Cerebellar nuclear complex (tissue), 1 donor: ENCODE results near the gene CATSPERD.

Experiments
- DNase-seq, 2 experiments: peaks; one replicate each; lab custom pipeline; 2025; lab: John Stamatoyannopoulos, UW

Gene CATSPERD

DNA sequence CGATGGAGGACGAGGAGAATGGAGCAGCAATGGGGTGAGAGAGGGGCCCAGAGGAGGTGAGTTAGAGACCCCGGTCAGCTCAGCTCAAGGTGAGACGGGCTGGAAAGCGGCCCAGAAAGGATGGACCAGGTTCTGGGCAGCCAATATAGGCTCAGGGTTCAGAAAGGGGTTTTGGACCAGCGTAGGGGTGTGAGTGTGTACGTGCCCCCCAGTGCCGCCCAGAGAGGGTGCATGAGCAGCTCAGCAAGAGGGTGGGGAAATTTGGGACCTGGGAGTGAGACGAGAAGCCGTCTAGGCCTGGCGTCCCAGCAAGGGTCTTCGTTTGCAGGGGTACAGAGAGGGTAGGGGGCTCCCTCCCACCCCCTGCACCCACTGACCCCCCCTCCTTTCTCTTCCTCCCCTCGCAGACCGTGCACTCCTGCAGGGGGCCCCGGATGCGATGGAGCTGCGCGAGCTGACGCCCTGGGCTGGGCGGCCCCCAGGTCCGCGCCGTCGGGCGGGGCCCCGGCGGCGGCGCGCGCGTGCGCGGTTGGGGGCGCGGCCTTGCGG lies 107.0 kb downstream of the CATSPERD start:
- no peak for DNase-seq

DNA sequence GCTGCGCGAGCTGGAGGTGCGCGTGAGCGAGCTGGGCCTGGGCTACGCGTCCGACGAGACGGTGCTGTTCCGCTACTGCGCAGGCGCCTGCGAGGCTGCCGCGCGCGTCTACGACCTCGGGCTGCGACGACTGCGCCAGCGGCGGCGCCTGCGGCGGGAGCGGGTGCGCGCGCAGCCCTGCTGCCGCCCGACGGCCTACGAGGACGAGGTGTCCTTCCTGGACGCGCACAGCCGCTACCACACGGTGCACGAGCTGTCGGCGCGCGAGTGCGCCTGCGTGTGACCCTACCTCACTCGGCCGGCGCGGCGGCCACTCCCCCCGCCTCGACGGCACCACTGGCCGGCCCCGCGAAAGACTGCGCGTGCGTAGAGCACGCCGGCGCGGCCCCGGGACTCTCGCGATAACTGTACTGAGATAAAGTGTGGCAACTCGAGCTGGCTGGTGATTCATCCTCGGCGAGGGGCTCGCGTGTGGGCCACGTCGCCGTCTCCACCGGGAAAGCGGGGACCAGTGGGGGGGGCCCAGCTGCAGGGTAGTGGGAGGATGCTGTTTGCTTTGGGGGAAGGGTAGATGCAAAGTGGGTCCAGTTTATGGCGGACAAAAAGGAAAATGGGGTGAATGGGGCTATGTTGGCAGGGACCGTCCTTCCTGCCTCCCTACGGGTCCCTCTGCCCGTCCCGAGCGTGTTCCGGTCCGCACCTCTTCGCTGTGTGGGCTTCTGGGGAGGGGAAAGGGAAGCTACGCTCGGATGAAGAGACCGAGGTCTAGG lies 107.6 kb downstream of the CATSPERD start:
- DNase-seq = no peak
